Endothelial cell of umbilical vein (primary cell): ENCODE measurements around the gene SEMA3A. TPM values are rescaled to one million over a fixed set of nuclear protein-coding genes. Genes with fewer than 3 reads are reported as not detected.

Source experiments
- BruUV-seq: library from RNA; stranded (reverse); fragments of 400-500 nt; replicated peaks from 2 replicates; lab custom pipeline; 2021; lab: Mats Ljungman, UMichigan
- CTCF ChIA-PET: fragments of 300-600, 350-600 bp; sonication (Branson Sonifier 250); formaldehyde crosslinking; loops from one replicate; lab custom pipeline; 2021; ENCODE audit warnings: antibody characterized with exemption, inconsistent platforms; lab: Charles Lee
- POLR2A ChIA-PET: fragments of 300-600, 350-600 bp; sonication (Branson Sonifier 250); formaldehyde crosslinking; loops from one replicate; lab custom pipeline; 2021; ENCODE audit warnings: antibody characterized with exemption, inconsistent platforms; lab: Charles Lee
- DNase-seq: peaks from one replicate; pipeline ENCODE4 v3.0.0-alpha.2; 2011; ENCODE audit warnings: low read depth, low spot score
- FAIRE-seq: peaks from 2 replicates; lab custom pipeline; 2011; peaks lifted over from hg19 to GRCh38; lab: Jason Lieb, UNC
- H2AFZ ChIP-seq: 2 replicates; pipeline ENCODE4 v1.6.0; 2012; ENCODE audit warnings: low read depth, low read length, control low read depth, inconsistent platforms
- H3K27ac ChIP-seq: 2 replicates; pipeline ENCODE4 v1.5.1; 2011; ENCODE audit warnings: low read depth, mild to moderate bottlenecking, control low read depth, low read length, moderate library complexity; ENCODE audit not compliant: insufficient read depth
- H3K27me3 ChIP-seq, 2 experiments: 2 replicates each; pipeline versions ENCODE4 v1.6.0 to v1.6.1; 2011; ENCODE audit warnings: low read length in 2 of 2, mixed read lengths in 1 of 2; ENCODE audit not compliant: control insufficient read depth in 2 of 2, insufficient read depth in 2 of 2
- H3K36me3 ChIP-seq, 2 experiments: 2 replicates in 1 of 2; 3 replicates in 1 of 2; pipeline ENCODE4 v1.5.1; 2011; ENCODE audit warnings: low read length in 2 of 2, mild to moderate bottlenecking in 1 of 2, moderate library complexity in 1 of 2; ENCODE audit not compliant: control insufficient read depth in 2 of 2, insufficient read depth in 2 of 2; ENCODE audit errors: extremely low read depth in 1 of 2
- H3K4me1 ChIP-seq: 3 replicates; pipeline ENCODE4 v1.5.1; 2011; ENCODE audit warnings: mild to moderate bottlenecking, low read length; ENCODE audit not compliant: control insufficient read depth, insufficient read depth; ENCODE audit errors: extremely low read depth
- H3K4me2 ChIP-seq: 2 replicates; pipeline ENCODE4 v1.6.1; 2011; ENCODE audit warnings: low read length, control low read depth, mixed read lengths; ENCODE audit not compliant: insufficient read depth
- H3K4me3 ChIP-seq, 3 experiments: fragments of 200-600 bp in 1 of 3; sonication (generic), shearing (Covaris generic) in 1 of 3; replicated peaks in 1 of 3; 2 replicates each; pipeline ENCODE4 v1.5.1; 2011 to 2016; ENCODE audit warnings: control low read depth in 3 of 3, low read length in 3 of 3, mild to moderate bottlenecking in 2 of 3, inconsistent platforms in 1 of 3, low read depth in 1 of 3, moderate library complexity in 1 of 3; ENCODE audit not compliant: insufficient read depth in 1 of 3
- H3K79me2 ChIP-seq: 2 replicates; pipeline ENCODE4 v1.6.0; 2012; ENCODE audit warnings: low read length, inconsistent platforms; ENCODE audit not compliant: control insufficient read depth, insufficient read depth
- H3K9ac ChIP-seq: replicated peaks from 2 replicates; pipeline ENCODE3; 2011; ENCODE audit warnings: low read length, control low read depth; ENCODE audit not compliant: insufficient read depth; ENCODE audit errors: extremely low read depth
- H3K9me1 ChIP-seq: replicated peaks from 3 replicates; pipeline ENCODE4 v1.6.0; 2011; ENCODE audit warnings: mild to moderate bottlenecking, low read length; ENCODE audit not compliant: control insufficient read depth, insufficient read depth; ENCODE audit errors: extremely low read depth
- H3K9me3 ChIP-seq: replicated peaks from 2 replicates; pipeline ENCODE4 v1.5.1; 2012; ENCODE audit warnings: low read length, inconsistent platforms; ENCODE audit not compliant: control insufficient read depth, insufficient read depth
- H4K20me1 ChIP-seq: replicated peaks from 2 replicates; pipeline ENCODE3; 2011; ENCODE audit warnings: mild to moderate bottlenecking, low read length; ENCODE audit not compliant: control insufficient read depth, insufficient read depth; ENCODE audit errors: extremely low read depth
- EZH2 ChIP-seq: IDR thresholded peaks from 2 replicates; pipeline ENCODE4 v1.6.1; 2012; ENCODE audit warnings: borderline replicate concordance, low read depth, mild to moderate bottlenecking, moderate library complexity, low read length, inconsistent platforms; ENCODE audit not compliant: severe bottlenecking
- FOS ChIP-seq: IDR thresholded peaks from 2 replicates; pipeline ENCODE4 v1.6.1; 2011; ENCODE audit warnings: mild to moderate bottlenecking, low read length, moderate library complexity, borderline replicate concordance; ENCODE audit not compliant: insufficient read depth
- JUN ChIP-seq: IDR thresholded peaks from 2 replicates; pipeline ENCODE4 v1.6.1; 2011; ENCODE audit warnings: borderline replicate concordance, low read depth; ENCODE audit not compliant: insufficient read length, insufficient read depth
- MYC ChIP-seq: IDR thresholded peaks from one replicate; pipeline ENCODE4 v1.6.1; 2011; ENCODE audit warnings: mild to moderate bottlenecking, low read depth, low read length
- POLR2A ChIP-seq: IDR thresholded peaks from 2 replicates; pipeline ENCODE4 v1.6.1; 2012; ENCODE audit warnings: low read depth, mild to moderate bottlenecking, control low read depth, low read length
- POLR2AphosphoS5 ChIP-seq: IDR thresholded peaks from 2 replicates; pipeline ENCODE4 v1.6.1; 2012; ENCODE audit warnings: low read depth, mild to moderate bottlenecking, control low read depth, low read length, moderate library complexity; ENCODE audit not compliant: insufficient read depth
- dilution Hi-C: fragments of 300-500 bp; cut with MboI; formaldehyde crosslinking; loops from one replicate; pipeline ENCODE4 v1.15.0; 2019; ENCODE audit warnings: low sequenced_read_pairs; ENCODE audit not compliant: extremely low pct_ligation_motif_present
- intact Hi-C: fragments of 100-400 bp; cut with micrococcal nuclease; formaldehyde crosslinking; loops from one replicate; pipeline ENCODE4 v1.10.0; 2022
- polyA plus RNA-seq, 4 experiments: library from polyadenylated mRNA; depleted of rRNA in 3 of 4; stranded (reverse) in 3 of 4; unstranded in 1 of 4; fragments of >200 nt; gene quantifications; 2 replicates each; pipeline versions ENCODE4 v1.2.1 to v1.2.3, GENCODE V29; 2011 to 2012; ENCODE audit warnings: missing spikeins in 1 of 4
- total RNA-seq: library from RNA; stranded (reverse); gene quantifications from 2 replicates; pipeline ENCODE4 v1.2.3, GENCODE V29; 2021
- TF ChIP-seq, protein P1 (sequence below): IDR thresholded peaks from 2 replicates; pipeline ENCODE4 v1.6.1; 2011; ENCODE audit not compliant: insufficient read depth, insufficient read length

SEMA3A gene
- total and polyA plus RNA-seq, 2 donors (not counting 3 experiments of a cell fraction or from before 2014, with no cell fraction given), result 0.68 to 1.2 TPM

DNA sequence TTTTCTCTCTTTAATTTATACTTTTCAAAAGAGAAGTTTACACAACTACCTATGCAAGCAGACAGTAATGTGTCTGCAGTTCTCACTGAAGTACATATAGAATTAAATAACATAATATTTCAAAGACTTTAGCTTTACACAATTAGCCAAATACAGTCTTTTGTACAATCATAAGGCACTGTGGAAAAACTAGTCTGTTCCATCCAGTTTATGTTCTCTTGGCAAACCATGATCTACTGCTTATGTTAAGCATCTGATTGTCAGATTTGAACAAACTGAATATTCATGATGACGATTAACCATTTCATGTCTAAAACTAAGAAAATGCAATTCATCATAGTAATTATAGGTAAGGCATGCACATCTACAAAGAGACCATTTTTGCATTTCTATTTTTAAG, 842 bp downstream of the SEMA3A start:
- Histone ChIP-seq H3K9me1 (no peaks in the 10 kb centered on the region), H3K4me1 (peaks cover 11% of the 10 kb centered on the region), H3K27ac (no peak overlapping the region), H3K79me2 (no peaks in the 10 kb centered on the region), H3K27me3 (no peaks in the 10 kb centered on the region), H3K9ac (peak overlapping the region; percentile 86), H4K20me1 (no peaks in the 10 kb centered on the region), H3K4me3 (peak overlapping the region in 2 of 3 experiments; percentile 92 to 96), H2AFZ (no peak overlapping the region), H3K36me3 (no peaks in the 10 kb centered on the region), H3K9me3 (no peaks in the 10 kb centered on the region), H3K4me2 (peak overlapping the region; percentile 99)
- ChIA-PET POLR2A (no interaction called here), CTCF (interaction anchor here (0.6 to 1.0 kb wide), 2 partner anchors 22 to 257 kb away, joined by 3 read pairs; no protein-coding TSS in a partner anchor)
- intact Hi-C loops, result loop anchor here (5.0 to 10.0 kb wide), 3 partner anchors 71 to 991 kb away; partner anchors contain the start of gene SEMA3D
- BruUV-seq, result no TSS peak
- DNase-seq, result peak; percentile 34
- dilution Hi-C loops, result no loop called here
- TF ChIP-seq POLR2A, result no peak
- TF ChIP-seq MYC, result no peak
- no peak for TF ChIP-seq POLR2AphosphoS5
- TF ChIP-seq, protein P1, sequence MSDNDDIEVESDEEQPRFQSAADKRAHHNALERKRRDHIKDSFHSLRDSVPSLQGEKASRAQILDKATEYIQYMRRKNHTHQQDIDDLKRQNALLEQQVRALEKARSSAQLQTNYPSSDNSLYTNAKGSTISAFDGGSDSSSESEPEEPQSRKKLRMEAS, result no peak
- no peak for TF ChIP-seq JUN
- no peak for TF ChIP-seq EZH2
- no peak for FAIRE-seq

DNA sequence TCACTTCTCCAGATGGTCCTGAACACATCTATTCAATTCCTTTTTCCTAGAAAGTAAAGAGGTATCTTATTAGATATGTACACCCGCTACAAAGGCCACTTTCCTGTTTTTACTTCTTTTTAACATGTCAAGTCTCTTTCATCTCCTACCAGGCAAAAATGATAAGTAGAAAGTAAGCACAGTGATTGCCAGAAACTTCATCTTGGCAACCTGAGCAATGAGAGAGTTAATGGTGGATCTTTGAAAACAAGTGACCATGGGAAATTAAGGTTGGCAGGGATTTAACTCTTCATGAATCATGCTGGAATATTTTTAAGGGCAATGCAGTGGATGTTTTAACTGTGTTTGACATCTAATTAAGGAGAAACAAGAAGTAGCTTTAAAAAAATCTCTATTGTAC, 2.7 kb downstream of the SEMA3A start:
- no peak overlapping the region for H3K9ac ChIP-seq
- no peak overlapping the region for H3K4me3 ChIP-seq
- H3K27ac ChIP-seq, result no peak overlapping the region
- H2AFZ ChIP-seq, result no peak overlapping the region
- FAIRE-seq (no peak), DNase-seq (peak; percentile 55)
- TF ChIP-seq, protein P1, result no peak
- TF ChIP-seq FOS, result no peak
- TF ChIP-seq MYC, result no peak
- no peak for TF ChIP-seq POLR2AphosphoS5
- H3K4me2 ChIP-seq, result no peak overlapping the region
- no peaks in the 10 kb centered on the region for H3K9me3 ChIP-seq
- no peaks in the 10 kb centered on the region for H4K20me1 ChIP-seq
- ChIA-PET CTCF (interaction anchor here (1.2 kb wide), 1 partner anchor 215 kb away, joined by 3 read pairs; no protein-coding TSS in a partner anchor), POLR2A (no interaction called here)
- intact Hi-C loops (loop anchor here (5.0 to 10.0 kb wide), 3 partner anchors 70 to 993 kb away; partner anchors contain the start of gene SEMA3D), dilution Hi-C loops (no loop called here)
- no TSS peak for BruUV-seq
- H3K79me2 ChIP-seq, result no peaks in the 10 kb centered on the region
- no peaks in the 10 kb centered on the region for H3K9me1 ChIP-seq
- no peaks in the 10 kb centered on the region for H3K36me3 ChIP-seq
- H3K27me3 ChIP-seq, result no peaks in the 10 kb centered on the region
- H3K4me1 ChIP-seq, result peaks cover 17% of the 10 kb centered on the region
